ENCODE measurements around the gene COBL.

Gene COBL

DNA sequence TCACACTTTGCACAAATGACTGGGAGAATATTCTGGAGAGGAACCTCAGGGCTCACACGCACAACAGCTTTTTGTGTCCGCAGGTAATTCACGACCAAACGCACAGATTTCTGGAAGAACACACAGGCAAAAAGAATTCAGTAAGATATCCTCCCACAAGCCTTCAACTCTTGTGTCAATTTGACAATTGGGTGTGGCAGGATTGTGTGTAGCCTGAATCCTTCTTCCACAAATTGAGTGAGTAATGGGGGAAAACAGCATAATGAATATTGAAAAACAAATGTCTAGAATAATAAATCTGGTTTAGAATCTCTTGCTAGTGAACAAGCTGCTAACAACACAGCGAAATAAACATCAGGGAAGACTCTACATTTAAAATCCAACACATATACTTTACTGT is 125.6 kb downstream of the COBL start:
- peaks cover 0 to 2% of the 10 kb centered on the region in 2 donors for H3K4me1 ChIP-seq (ENCODE audit: control insufficient read depth in 2 of 2, insufficient read depth in 1 of 2, low read depth in 1 of 2, low read length in 2 of 2)
- H2AK5ac ChIP-seq (ENCODE audit: low read depth, low read length), result no peak overlapping the region
- no peak overlapping the region for H3K18ac ChIP-seq (ENCODE audit: low read length)
- H3K4me3 ChIP-seq (ENCODE audit: low read length in 2 of 2), result no peak overlapping the region
- no peak overlapping the region for H2BK5ac ChIP-seq (ENCODE audit: low read length)
- no peak overlapping the region for H4K91ac ChIP-seq (ENCODE audit: low read depth, low read length, poor library complexity)
- H3K14ac ChIP-seq (ENCODE audit: low read length), result no peak overlapping the region
- H2BK120ac ChIP-seq (ENCODE audit: low read depth, low read length), result no peak overlapping the region
- H2BK15ac ChIP-seq (ENCODE audit: low read length), result no peak overlapping the region
- no CpG with 5 or more reads among the region's 5 CpGs for WGBS, 2 donors (ENCODE audit: extremely low coverage in 2 of 2, insufficient read length in 2 of 2, insufficient replicate concordance in 1 of 2)
- H3K79me1 ChIP-seq (ENCODE audit: low read depth, low read length), result no peaks in the 10 kb centered on the region
- no peak overlapping the region for H3K9ac ChIP-seq (ENCODE audit: low read depth, low read length, poor library complexity)
- no peak for DNase-seq (ENCODE audit: low spot score)
- no peak overlapping the region for H3K23ac ChIP-seq (ENCODE audit: low read depth, low read length, poor library complexity)
- no peaks in the 10 kb centered on the region for H3K27me3 ChIP-seq (ENCODE audit: control insufficient read depth in 3 of 3, insufficient read depth in 3 of 3, low read depth in 1 of 3, low read length in 3 of 3)
- H3K27ac ChIP-seq (replicated peaks; ENCODE audit: low read length), result no peak overlapping the region
- no peaks in the 10 kb centered on the region for H3K9me3 ChIP-seq (replicated peaks in 1 of 2; ENCODE audit: control insufficient read depth in 2 of 2, insufficient read depth in 1 of 2, low read depth in 1 of 2, low read length in 2 of 2)
- no peak overlapping the region for H2AFZ ChIP-seq (ENCODE audit: low read length)
- no peaks in the 10 kb centered on the region for H3K36me3 ChIP-seq (replicated peaks in 1 of 2; ENCODE audit: control insufficient read depth in 2 of 2, insufficient read depth in 2 of 2, low read length in 2 of 2)
- no peak overlapping the region for H2BK12ac ChIP-seq (ENCODE audit: low read length)
- H3K4me2 ChIP-seq (ENCODE audit: insufficient read depth, low read length, poor library complexity, severe bottlenecking), result no peak overlapping the region
- H3K4ac ChIP-seq (ENCODE audit: low read length), result no peak overlapping the region
- H4K8ac ChIP-seq (ENCODE audit: low read depth, low read length), result no peak overlapping the region

DNA sequence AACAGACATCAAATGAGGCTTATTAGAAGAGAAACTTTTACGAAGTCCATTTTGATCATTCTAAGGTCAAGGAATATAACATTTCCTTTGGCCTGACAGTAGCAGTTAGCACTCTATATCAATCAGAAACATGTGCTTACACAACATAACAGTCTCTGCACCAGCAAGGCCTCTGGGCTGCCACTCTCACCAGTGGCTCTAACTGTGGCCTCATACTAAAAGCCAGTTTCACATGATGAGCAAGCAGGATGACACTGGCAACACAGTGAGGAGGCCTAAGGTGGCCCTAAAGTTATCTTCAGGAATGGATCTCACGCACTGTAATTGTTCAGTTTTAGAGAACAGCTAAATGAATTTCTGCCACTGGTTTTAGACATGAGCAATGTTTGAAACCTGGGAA is 126.8 kb downstream of the COBL start:
- H2AFZ ChIP-seq (ENCODE audit: low read length), result no peak overlapping the region
- H2BK12ac ChIP-seq (ENCODE audit: low read length), result no peak overlapping the region
- no peak overlapping the region for H3K9ac ChIP-seq (ENCODE audit: low read depth, low read length, poor library complexity)
- no peak overlapping the region for H2BK5ac ChIP-seq (ENCODE audit: low read length)
- no peaks in the 10 kb centered on the region for H3K36me3 ChIP-seq (replicated peaks in 1 of 2; ENCODE audit: control insufficient read depth in 2 of 2, insufficient read depth in 2 of 2, low read length in 2 of 2)
- no peak overlapping the region for H4K8ac ChIP-seq (ENCODE audit: low read depth, low read length)
- H3K4me3 ChIP-seq (ENCODE audit: low read length in 2 of 2), result no peak overlapping the region
- no peak overlapping the region for H3K23ac ChIP-seq (ENCODE audit: low read depth, low read length, poor library complexity)
- no peak overlapping the region for H2BK120ac ChIP-seq (ENCODE audit: low read depth, low read length)
- DNase-seq (ENCODE audit: low spot score), result no peak
- H3K4me1 ChIP-seq (ENCODE audit: control insufficient read depth in 2 of 2, insufficient read depth in 1 of 2, low read depth in 1 of 2, low read length in 2 of 2), result peaks cover 0 to 2% of the 10 kb centered on the region in 2 donors
- no peak overlapping the region for H3K4ac ChIP-seq (ENCODE audit: low read length)
- H2BK15ac ChIP-seq (ENCODE audit: low read length), result no peak overlapping the region
- H3K79me1 ChIP-seq (ENCODE audit: low read depth, low read length), result no peaks in the 10 kb centered on the region
- H4K91ac ChIP-seq (ENCODE audit: low read depth, low read length, poor library complexity), result no peak overlapping the region
- H3K14ac ChIP-seq (ENCODE audit: low read length), result no peak overlapping the region
- H3K27ac ChIP-seq (replicated peaks; ENCODE audit: low read length), result no peak overlapping the region
- H3K4me2 ChIP-seq (ENCODE audit: insufficient read depth, low read length, poor library complexity, severe bottlenecking), result no peak overlapping the region
- no peak overlapping the region for H3K18ac ChIP-seq (ENCODE audit: low read length)
- no peak overlapping the region for H2AK5ac ChIP-seq (ENCODE audit: low read depth, low read length)
- no peaks in the 10 kb centered on the region for H3K27me3 ChIP-seq (ENCODE audit: control insufficient read depth in 3 of 3, insufficient read depth in 3 of 3, low read depth in 1 of 3, low read length in 3 of 3)
- no peaks in the 10 kb centered on the region for H3K9me3 ChIP-seq (replicated peaks in 1 of 2; ENCODE audit: control insufficient read depth in 2 of 2, insufficient read depth in 1 of 2, low read depth in 1 of 2, low read length in 2 of 2)
- WGBS, 2 donors (ENCODE audit: extremely low coverage in 2 of 2, insufficient read length in 2 of 2, insufficient replicate concordance in 1 of 2), result no CpG with 5 or more reads among the region's 2 CpGs

DNA sequence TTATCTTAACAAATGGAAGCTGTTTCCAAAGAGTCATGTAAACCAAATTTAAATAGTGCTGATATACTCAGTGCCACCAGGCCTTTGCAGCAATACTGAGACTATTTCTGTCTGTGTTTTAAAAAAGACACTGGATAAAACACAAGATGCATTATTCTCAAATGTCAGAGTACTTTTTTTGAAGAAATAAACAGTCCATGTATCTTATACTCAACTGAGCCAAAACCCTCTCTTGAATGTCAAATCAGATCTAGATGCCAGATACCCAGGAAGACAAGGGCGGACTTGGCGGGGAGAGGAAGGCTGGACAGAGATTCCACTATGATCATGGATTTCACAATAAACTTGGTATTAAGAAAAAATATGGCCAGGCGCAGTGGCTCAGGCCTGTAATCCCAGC is 127.6 kb downstream of the COBL start:
- no peak overlapping the region for H3K4ac ChIP-seq (ENCODE audit: low read length)
- H3K14ac ChIP-seq (ENCODE audit: low read length), result no peak overlapping the region
- H3K9ac ChIP-seq (ENCODE audit: low read depth, low read length, poor library complexity), result no peak overlapping the region
- no peak overlapping the region for H3K4me3 ChIP-seq (ENCODE audit: low read length in 2 of 2)
- no peak for DNase-seq (ENCODE audit: low spot score)
- no peak overlapping the region for H2BK15ac ChIP-seq (ENCODE audit: low read length)
- H2BK12ac ChIP-seq (ENCODE audit: low read length), result no peak overlapping the region
- no peaks in the 10 kb centered on the region for H3K36me3 ChIP-seq (replicated peaks in 1 of 2; ENCODE audit: control insufficient read depth in 2 of 2, insufficient read depth in 2 of 2, low read length in 2 of 2)
- no peak overlapping the region for H4K91ac ChIP-seq (ENCODE audit: low read depth, low read length, poor library complexity)
- no peaks in the 10 kb centered on the region for H3K79me1 ChIP-seq (ENCODE audit: low read depth, low read length)
- H3K4me1 ChIP-seq (ENCODE audit: control insufficient read depth in 2 of 2, insufficient read depth in 1 of 2, low read depth in 1 of 2, low read length in 2 of 2), result peaks cover 0 to 2% of the 10 kb centered on the region in 2 donors
- no peak overlapping the region for H3K4me2 ChIP-seq (ENCODE audit: insufficient read depth, low read length, poor library complexity, severe bottlenecking)
- no CpG with 5 or more reads among the region's 3 CpGs for WGBS, 2 donors (ENCODE audit: extremely low coverage in 2 of 2, insufficient read length in 2 of 2, insufficient replicate concordance in 1 of 2)
- H2BK120ac ChIP-seq (ENCODE audit: low read depth, low read length), result no peak overlapping the region
- H3K27ac ChIP-seq (replicated peaks; ENCODE audit: low read length), result no peak overlapping the region
- no peaks in the 10 kb centered on the region for H3K27me3 ChIP-seq (ENCODE audit: control insufficient read depth in 3 of 3, insufficient read depth in 3 of 3, low read depth in 1 of 3, low read length in 3 of 3)
- H2AK5ac ChIP-seq (ENCODE audit: low read depth, low read length), result no peak overlapping the region
- no peak overlapping the region for H4K8ac ChIP-seq (ENCODE audit: low read depth, low read length)
- H3K9me3 ChIP-seq (replicated peaks in 1 of 2; ENCODE audit: control insufficient read depth in 2 of 2, insufficient read depth in 1 of 2, low read depth in 1 of 2, low read length in 2 of 2), result no peaks in the 10 kb centered on the region
- no peak overlapping the region for H3K18ac ChIP-seq (ENCODE audit: low read length)
- no peak overlapping the region for H2BK5ac ChIP-seq (ENCODE audit: low read length)
- H2AFZ ChIP-seq (ENCODE audit: low read length), result no peak overlapping the region
- H3K23ac ChIP-seq (ENCODE audit: low read depth, low read length, poor library complexity), result no peak overlapping the region

DNA sequence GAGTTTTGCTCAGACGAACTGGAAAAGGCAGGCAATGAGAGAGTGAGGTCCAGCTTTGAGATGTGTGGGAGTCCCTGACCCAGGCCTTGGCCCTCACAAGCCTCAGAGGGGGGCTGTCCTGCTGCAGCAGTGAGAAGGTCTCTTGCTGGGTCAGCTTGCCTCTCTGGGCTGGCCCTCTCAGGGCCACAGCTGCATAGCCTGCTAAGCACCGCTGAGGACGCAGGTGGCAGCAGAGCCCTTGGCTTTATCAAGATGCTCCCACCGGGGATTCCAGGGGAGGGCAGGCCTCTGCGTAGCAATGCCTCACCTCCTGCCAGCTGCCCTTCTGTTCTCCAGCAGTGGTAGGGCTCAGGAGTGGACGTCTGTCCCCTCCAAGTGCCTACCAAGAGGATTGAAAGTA is 128.7 kb downstream of the COBL start:
- H4K91ac ChIP-seq (ENCODE audit: low read depth, low read length, poor library complexity), result no peak overlapping the region
- no peak overlapping the region for H2AK5ac ChIP-seq (ENCODE audit: low read depth, low read length)
- no peak overlapping the region for H3K4me3 ChIP-seq (ENCODE audit: low read length in 2 of 2)
- WGBS, 2 donors (ENCODE audit: extremely low coverage in 2 of 2, insufficient read length in 2 of 2, insufficient replicate concordance in 1 of 2), result no CpG with 5 or more reads among the region's 6 CpGs
- H3K9ac ChIP-seq (ENCODE audit: low read depth, low read length, poor library complexity), result no peak overlapping the region
- H3K18ac ChIP-seq (ENCODE audit: low read length), result peak overlapping the region; percentile 63
- no peaks in the 10 kb centered on the region for H3K27me3 ChIP-seq (ENCODE audit: control insufficient read depth in 3 of 3, insufficient read depth in 3 of 3, low read depth in 1 of 3, low read length in 3 of 3)
- H3K23ac ChIP-seq (ENCODE audit: low read depth, low read length, poor library complexity), result peak overlapping the region; percentile 18
- no peak overlapping the region for H3K27ac ChIP-seq (replicated peaks; ENCODE audit: low read length)
- peak overlapping the region; percentile 32 for H3K14ac ChIP-seq (ENCODE audit: low read length)
- H2AFZ ChIP-seq (ENCODE audit: low read length), result no peak overlapping the region
- peak overlapping the region; percentile 73 for H2BK15ac ChIP-seq (ENCODE audit: low read length)
- no peaks in the 10 kb centered on the region for H3K9me3 ChIP-seq (replicated peaks in 1 of 2; ENCODE audit: control insufficient read depth in 2 of 2, insufficient read depth in 1 of 2, low read depth in 1 of 2, low read length in 2 of 2)
- H2BK12ac ChIP-seq (ENCODE audit: low read length), result no peak overlapping the region
- H3K36me3 ChIP-seq (replicated peaks in 1 of 2; ENCODE audit: control insufficient read depth in 2 of 2, insufficient read depth in 2 of 2, low read length in 2 of 2), result no peaks in the 10 kb centered on the region
- H2BK120ac ChIP-seq (ENCODE audit: low read depth, low read length), result no peak overlapping the region
- no peak overlapping the region for H3K4me2 ChIP-seq (ENCODE audit: insufficient read depth, low read length, poor library complexity, severe bottlenecking)
- H2BK5ac ChIP-seq (ENCODE audit: low read length), result no peak overlapping the region
- peak; percentile 44 for DNase-seq (ENCODE audit: low spot score)
- H4K8ac ChIP-seq (ENCODE audit: low read depth, low read length), result peak overlapping the region; percentile 43
- no peak overlapping the region for H3K4ac ChIP-seq (ENCODE audit: low read length)
- H3K79me1 ChIP-seq (ENCODE audit: low read depth, low read length), result no peaks in the 10 kb centered on the region
- H3K4me1 ChIP-seq (ENCODE audit: control insufficient read depth in 2 of 2, insufficient read depth in 1 of 2, low read depth in 1 of 2, low read length in 2 of 2), result peaks cover 0 to 2% of the 10 kb centered on the region in 2 donors
